ENCODE data around the gene DDX50. TPM values are rescaled to one million over a fixed set of nuclear protein-coding genes. Genes with fewer than 3 reads are reported as not detected.

Gene DDX50
- total RNA-seq, 4 donors from 2014 or later, result 6.5 to 40.6 (median 24.6) TPM

DNA sequence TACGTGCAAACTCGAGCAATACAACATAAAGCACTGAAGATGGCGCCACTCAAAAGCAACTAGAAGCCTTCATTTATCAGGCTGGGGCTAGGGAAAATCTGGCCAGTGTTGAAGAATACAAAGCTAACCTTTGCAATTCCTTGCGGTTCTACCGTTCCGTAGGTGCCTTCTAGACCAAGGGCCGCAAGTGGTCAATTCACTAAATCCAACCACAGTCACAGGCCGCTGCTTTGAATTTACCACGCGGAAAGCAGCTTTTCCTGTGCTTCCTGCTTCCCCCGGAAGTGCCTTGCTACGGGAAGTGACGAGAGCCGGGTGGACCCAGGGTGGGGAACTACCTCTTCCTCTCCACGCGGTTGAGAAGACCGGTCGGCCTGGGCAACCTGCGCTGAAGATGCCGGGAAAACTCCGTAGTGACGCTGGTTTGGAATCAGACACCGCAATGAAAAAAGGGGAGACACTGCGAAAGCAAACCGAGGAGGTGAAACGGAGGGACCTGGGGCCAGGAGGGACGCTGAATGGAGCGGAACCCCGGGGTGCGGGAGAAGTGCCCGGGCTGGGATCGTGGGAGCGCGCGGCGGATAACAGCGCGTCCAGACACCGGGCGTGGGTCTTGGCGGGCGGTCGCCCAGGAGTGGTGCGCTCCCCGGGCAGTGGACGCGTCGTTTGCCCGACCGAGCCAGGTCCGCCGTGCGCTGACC lies 54.9 kb downstream of the DDX50 start, which contains the start of gene DDX21:
Gene DDX21, plus strand, starts transcription at position 339 of the 701 bp plus-strand sequence. Its CDS starts 56 bp downstream, at position 395.
- TF ChIP-seq POLR2A (IDR thresholded peaks at IDR 0.05), result peak in 3 of 4 donors; percentile 22 to 76 (median 63)
- TF ChIP-seq, protein P1, sequence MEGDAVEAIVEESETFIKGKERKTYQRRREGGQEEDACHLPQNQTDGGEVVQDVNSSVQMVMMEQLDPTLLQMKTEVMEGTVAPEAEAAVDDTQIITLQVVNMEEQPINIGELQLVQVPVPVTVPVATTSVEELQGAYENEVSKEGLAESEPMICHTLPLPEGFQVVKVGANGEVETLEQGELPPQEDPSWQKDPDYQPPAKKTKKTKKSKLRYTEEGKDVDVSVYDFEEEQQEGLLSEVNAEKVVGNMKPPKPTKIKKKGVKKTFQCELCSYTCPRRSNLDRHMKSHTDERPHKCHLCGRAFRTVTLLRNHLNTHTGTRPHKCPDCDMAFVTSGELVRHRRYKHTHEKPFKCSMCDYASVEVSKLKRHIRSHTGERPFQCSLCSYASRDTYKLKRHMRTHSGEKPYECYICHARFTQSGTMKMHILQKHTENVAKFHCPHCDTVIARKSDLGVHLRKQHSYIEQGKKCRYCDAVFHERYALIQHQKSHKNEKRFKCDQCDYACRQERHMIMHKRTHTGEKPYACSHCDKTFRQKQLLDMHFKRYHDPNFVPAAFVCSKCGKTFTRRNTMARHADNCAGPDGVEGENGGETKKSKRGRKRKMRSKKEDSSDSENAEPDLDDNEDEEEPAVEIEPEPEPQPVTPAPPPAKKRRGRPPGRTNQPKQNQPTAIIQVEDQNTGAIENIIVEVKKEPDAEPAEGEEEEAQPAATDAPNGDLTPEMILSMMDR (IDR thresholded peaks at IDR 0.05), result peak; percentile 45 to 68 (median 56)
- H3K27ac ChIP-seq, result peak within 1 kb of the TSS; percentile 91 to 98 (median 94)
- peak within 1 kb of the TSS; percentile 78 to 100 (median 84) for H3K4me3 ChIP-seq
- intact Hi-C loops (cut with DNase I), result no loop called here
- WGBS, 2 donors, result 0% methylated on average over 32 to 48 of the region's 53 CpGs
- H3K9me3 ChIP-seq, result no peaks in the 10 kb centered on the region
- H3K36me3 ChIP-seq, result peaks cover 0 to 33% (median 8%) of the 10 kb centered on the region in 3 donors
- peaks cover 0 to 44% (median 17%) of the 10 kb centered on the region in 3 donors for H3K4me1 ChIP-seq
- H3K27me3 ChIP-seq, result no peaks in the 10 kb centered on the region
- DNase-seq, result peak; percentile 74

DNA sequence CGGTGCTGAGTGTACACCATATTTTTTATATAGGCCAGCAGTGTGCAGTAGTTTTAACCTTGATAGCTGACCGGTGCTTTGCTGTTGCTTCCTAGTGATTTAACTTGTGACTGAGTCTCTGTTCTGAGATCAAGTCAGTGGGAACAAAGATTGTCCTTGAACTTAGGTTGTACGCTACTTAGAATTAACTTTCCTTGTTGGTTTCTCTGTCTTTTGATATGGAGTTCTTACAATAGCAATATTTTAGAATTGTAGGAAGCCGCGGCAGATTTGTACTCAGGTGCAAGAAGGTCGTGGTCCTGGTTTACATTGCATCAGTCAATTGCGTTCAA lies 56.1 kb downstream of the DDX50 start:
- Histone ChIP-seq H3K4me1 (peaks cover 0 to 44% (median 17%) of the 10 kb centered on the region in 3 donors), H3K9me3 (no peaks in the 10 kb centered on the region), H3K27ac (peak overlapping the region; percentile 91 to 98 (median 94)), H3K4me3 (peak overlapping the region; percentile 78 to 100 (median 84)), H3K27me3 (no peaks in the 10 kb centered on the region), H3K36me3 (peaks cover 0 to 34% (median 13%) of the 10 kb centered on the region in 3 donors)
- intact Hi-C loops (cut with DNase I), result no loop called here
- TF ChIP-seq, protein P1 (IDR thresholded peaks at IDR 0.05), result no peak
- TF ChIP-seq POLR2A (IDR thresholded peaks at IDR 0.05), result no peak
- DNase-seq, result no peak
- 27 to 50% methylated on average over 7 of the region's 7 CpGs for WGBS, 2 donors

DNA sequence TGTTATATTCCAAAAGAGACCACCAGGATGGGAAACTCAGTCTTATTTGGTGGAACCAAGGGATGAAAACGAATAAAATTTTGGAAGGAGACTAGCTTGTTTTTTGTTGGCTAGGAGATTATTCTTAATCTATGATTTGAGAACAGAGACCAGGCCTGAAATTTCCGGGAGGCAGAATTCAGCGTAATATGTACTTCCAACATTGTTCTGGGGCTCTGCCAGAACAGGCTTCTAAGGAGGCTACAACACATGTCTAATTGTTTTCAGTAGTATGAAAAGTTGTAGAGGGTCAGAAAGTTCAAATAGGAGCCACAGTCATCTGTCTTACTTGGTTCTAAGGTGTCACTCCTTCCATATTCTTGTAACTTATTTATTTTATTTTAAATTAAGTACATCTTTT lies 56.5 kb downstream of the DDX50 start:
- TF ChIP-seq, protein P1 (IDR thresholded peaks at IDR 0.05), result peak in 1 of 6 experiments; percentile 13
- TF ChIP-seq POLR2A (IDR thresholded peaks at IDR 0.05), result no peak
- peak overlapping the region; percentile 91 to 98 (median 94) for H3K27ac ChIP-seq
- no peak for DNase-seq
- H3K9me3 ChIP-seq, result no peaks in the 10 kb centered on the region
- H3K27me3 ChIP-seq, result no peaks in the 10 kb centered on the region
- intact Hi-C loops (cut with DNase I), result no loop called here
- 41 to 53% methylated on average over 3 of the region's 3 CpGs for WGBS, 2 donors
- peaks cover 0 to 44% (median 17%) of the 10 kb centered on the region in 3 donors for H3K4me1 ChIP-seq
- peak overlapping the region; percentile 78 to 100 (median 84) for H3K4me3 ChIP-seq
- peaks cover 0 to 36% (median 16%) of the 10 kb centered on the region in 3 donors for H3K36me3 ChIP-seq

DNA sequence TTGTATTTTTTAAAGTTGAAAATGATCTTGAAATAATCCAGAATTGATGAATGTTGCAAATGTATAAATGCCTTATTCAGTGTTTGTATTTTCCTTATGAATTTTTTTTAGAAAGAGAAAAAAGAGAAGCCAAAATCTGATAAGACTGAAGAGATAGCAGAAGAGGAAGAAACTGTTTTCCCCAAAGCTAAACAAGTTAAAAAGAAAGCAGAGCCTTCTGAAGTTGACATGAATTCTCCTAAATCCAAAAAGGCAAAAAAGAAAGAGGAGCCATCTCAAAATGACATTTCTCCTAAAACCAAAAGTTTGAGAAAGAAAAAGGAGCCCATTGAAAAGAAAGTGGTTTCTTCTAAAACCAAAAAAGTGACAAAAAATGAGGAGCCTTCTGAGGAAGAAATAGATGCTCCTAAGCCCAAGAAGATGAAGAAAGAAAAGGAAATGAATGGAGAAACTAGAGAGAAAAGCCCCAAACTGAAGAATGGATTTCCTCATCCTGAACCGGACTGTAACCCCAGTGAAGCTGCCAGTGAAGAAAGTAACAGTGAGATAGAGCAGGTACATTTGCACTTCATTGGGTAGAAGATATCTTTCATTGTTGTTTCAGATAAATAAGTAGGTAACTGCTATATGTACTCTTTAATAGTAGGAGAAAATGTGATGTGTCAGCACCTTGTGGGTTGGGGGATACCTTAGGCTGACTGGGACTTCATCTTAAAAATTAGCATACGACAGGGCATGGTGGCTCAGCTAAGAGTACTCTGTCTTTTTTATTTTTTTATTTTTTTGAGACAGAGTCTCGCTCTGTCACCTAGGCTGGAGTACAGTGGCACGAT lies 58.8 kb downstream of the DDX50 start:
- H3K4me1 ChIP-seq, result peaks cover 0 to 41% (median 17%) of the 10 kb centered on the region in 3 donors
- H3K9me3 ChIP-seq, result no peaks in the 10 kb centered on the region
- WGBS, 2 donors, result 85 to 86% methylated on average over 4 of the region's 4 CpGs
- H3K27ac ChIP-seq, result no peak overlapping the region
- no peak for TF ChIP-seq POLR2A (IDR thresholded peaks at IDR 0.05)
- TF ChIP-seq, protein P1 (IDR thresholded peaks at IDR 0.05), result no peak
- no peaks in the 10 kb centered on the region for H3K27me3 ChIP-seq
- no peak for DNase-seq
- H3K4me3 ChIP-seq, result no peak overlapping the region
- H3K36me3 ChIP-seq, result peaks cover 0 to 58% (median 37%) of the 10 kb centered on the region in 3 donors
- intact Hi-C loops (cut with DNase I), result no loop called here
